Measurements from ENCODE around the gene PDE3A.

PDE3A gene

DNA sequence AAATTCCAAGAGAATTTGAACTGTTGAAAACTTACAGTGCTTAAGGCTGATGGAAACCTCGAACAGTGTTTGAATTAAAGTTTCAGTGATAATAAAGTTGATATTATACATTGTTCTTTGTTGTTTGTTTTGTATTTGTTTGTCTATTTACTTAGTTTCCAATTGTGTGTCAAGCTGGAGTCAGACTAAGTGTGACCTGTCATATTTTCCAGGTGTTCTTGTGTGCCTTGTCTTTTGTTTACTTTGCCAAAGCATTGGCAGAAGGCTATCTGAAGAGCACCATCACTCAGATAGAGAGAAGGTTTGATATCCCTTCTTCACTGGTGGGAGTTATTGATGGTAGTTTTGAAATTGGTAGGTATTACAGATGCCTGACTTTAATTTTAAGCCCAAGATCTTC, 332.8 kb downstream of the PDE3A start:
- DNase-seq (ENCODE audit: low read depth, low spot score) = no peak

DNA sequence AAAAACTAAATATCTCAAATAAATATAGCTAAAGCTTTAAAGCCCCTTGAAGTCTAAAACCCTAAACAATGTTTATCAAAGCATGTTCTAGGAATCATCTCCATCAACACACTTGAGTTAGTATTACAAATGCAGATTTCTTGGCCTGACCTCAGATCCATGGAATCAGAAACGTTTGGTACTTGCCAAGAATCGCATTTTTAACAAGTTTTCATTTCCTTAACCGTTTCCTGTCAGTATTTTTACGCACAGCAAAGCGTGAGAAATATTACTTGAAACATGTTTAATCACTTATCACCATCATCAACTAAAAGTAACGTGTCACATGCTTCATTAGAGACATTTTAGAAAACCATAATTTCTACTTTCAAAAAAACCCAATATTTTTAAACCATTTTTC, 336.5 kb downstream of the PDE3A start:
- DNase-seq (ENCODE audit: low read depth, low spot score) = no peak

DNA sequence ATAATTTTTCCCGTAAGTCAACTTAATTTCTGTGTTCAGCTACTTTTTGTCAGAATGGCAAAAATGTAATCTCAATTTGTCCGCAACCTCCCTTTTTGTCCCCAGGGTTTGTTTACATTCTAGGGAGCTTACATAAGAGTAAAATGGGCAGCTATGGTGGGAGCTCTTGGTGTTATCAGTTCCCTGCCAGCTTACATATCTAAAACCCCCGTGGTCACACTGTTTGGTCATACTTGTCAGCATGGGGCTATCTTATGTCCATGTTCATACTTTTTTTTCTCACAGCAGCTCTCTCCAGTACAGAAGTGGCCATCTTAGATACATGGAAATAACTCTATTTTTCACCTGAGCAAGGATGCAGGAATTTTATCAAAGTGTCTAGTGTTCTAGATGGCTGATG, 343.5 kb downstream of the PDE3A start:
- no peak for DNase-seq (ENCODE audit: low read depth, low spot score)

DNA sequence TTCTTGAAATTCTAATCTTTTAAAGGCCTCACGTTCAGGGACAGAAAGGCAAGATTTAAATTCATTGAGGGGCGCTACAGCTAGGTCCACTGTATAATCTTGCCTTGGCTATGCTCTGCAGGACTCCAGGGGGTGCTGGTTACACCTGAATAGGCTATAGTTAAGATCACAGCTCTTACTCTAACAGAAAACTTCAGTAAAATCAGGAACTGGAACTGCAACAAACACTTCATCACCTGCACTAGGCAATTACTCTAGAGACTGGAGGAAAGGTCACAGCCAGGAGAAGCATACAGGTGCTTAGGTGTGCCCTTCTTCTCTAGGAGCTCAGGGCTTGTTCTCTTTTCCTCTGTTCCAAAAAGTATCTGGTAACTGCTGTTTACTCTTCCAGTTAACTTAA, 347.7 kb downstream of the PDE3A start:
- no peak for DNase-seq (ENCODE audit: low read depth, low spot score)

DNA sequence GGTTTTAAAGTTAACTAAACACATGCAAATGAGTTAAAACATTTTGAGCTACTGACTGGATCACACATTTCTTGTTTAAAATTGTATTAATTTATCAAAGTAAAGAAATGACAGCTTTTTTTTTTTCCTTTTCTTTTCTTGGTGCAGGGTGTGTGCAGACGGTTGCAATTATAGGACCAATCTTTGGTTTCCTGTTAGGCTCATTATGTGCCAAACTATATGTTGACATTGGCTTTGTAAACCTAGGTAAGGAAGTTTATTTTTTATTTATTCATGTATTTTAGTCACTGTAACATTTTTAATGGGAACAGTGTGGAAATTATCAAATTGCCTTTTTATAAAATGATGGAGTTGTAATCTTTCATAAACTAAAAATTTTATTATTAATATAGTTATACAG, 348.6 kb downstream of the PDE3A start:
- no peak for DNase-seq (ENCODE audit: low read depth, low spot score)

DNA sequence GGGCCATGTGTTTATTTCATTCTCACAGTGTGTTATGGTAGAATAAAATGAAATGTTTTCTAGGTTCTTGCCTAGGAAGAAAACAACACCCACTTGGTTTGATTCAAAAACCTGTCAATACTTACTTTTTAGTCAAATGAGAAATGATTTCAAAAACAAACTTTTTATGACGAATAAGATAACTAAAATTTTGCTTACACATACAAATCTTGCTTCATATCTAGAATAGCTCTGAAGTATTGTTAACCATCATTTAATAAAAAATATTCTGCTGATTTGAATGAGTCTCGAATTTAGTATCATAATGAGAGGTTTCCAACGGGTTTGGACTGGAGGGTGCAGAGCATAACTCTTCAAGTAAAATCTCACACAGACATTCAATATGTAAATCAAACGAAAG, 350.0 kb downstream of the PDE3A start:
- no peak for DNase-seq (ENCODE audit: low read depth, low spot score)

DNA sequence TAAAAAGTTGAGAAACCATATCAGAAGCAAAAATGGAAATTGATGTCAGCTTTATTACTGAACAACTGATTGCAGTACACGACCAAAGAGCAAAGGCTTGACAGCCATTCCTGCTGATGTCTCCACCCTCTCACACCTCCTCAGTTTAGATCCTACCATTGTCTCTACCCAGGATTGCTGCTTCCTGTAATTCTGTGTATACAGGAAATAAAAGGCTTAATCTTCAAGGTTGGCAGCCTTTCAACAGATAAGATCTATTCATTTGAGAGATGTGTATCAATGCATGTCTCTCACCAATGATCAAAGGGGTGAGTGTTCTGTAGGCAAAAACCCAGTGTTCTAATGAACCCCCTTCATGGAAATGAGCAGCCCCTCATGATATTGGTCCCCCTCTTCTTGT, 353.8 kb downstream of the PDE3A start:
- DNase-seq (ENCODE audit: low read depth, low spot score) = no peak

DNA sequence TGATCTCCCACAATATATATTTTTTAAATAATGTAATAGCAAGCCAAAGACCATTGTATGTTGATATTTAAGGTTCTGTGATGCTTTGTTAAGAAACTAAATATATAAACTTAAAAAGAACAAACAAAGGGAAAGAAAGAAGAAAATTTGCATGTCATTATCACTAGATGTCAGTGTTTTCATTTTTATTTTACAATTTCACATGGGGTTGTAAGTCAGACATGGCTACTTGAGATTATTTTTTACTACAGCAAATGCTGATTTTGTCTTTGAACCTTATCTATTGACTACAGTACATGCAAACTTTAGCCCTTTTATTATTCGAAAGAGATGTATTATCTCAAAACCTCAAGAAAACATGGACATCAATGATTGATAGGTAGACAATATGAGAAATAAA, 362.9 kb downstream of the PDE3A start:
- DNase-seq (ENCODE audit: low read depth, low spot score) = no peak
